ENCODE results near the gene LRRC72.

- TF ChIP-seq CTCF (conservative IDR thresholded peaks at IDR 0.05 in 1 of 2, IDR thresholded peaks at IDR 0.05 in 1 of 2; ENCODE audit: low read depth in 1 of 2, low read length in 2 of 2) (no peak), EZH2 (IDR thresholded peaks at IDR 0.05; ENCODE audit: low read length, missing control alignments) (no peak)
These were observed 77.0 kb downstream of the LRRC72 start for GRCh38 chr7:16603633-16604032.

All from fibroblast of lung (primary cell).